Hepatocyte (in vitro differentiated cells): ENCODE measurements around the gene SIRPG. TPM values are rescaled to one million over a fixed set of nuclear protein-coding genes. Genes with fewer than 3 reads are reported as not detected.

Source experiments
- DNase-seq: peaks from one replicate; pipeline ENCODE4 v3.0.0-alpha.2; 2016; ENCODE audit warnings: low spot score
- H2AFZ ChIP-seq: fragments of 200-600 bp; sonication (generic); 2 replicates; pipeline ENCODE4 v1.6.0; 2016; ENCODE audit warnings: antibody characterized with exemption, mild to moderate bottlenecking
- H3K27ac ChIP-seq: fragments of 200-600 bp; sonication (generic); 2 replicates; pipeline ENCODE4 v1.5.1; 2016; ENCODE audit warnings: mild to moderate bottlenecking
- H3K27me3 ChIP-seq: fragments of 200-600 bp; sonication (generic); 2 replicates; pipeline ENCODE4 v1.6.1; 2016
- H3K36me3 ChIP-seq: fragments of 200-600 bp; sonication (generic); replicated peaks from 2 replicates; pipeline ENCODE4 v1.5.1; 2016; ENCODE audit warnings: low read depth; ENCODE audit not compliant: insufficient read depth
- H3K4me1 ChIP-seq: fragments of 200-600 bp; sonication (generic); 2 replicates; pipeline ENCODE4 v1.5.1; 2016; ENCODE audit warnings: mild to moderate bottlenecking, moderate library complexity; ENCODE audit not compliant: insufficient read depth
- H3K4me2 ChIP-seq: fragments of 200-600 bp; sonication (generic); 2 replicates; pipeline ENCODE4 v1.6.0; 2016
- H3K4me3 ChIP-seq: fragments of 200-600 bp; sonication (generic); 2 replicates; pipeline ENCODE4 v1.5.1; 2016; ENCODE audit warnings: mild to moderate bottlenecking
- H3K79me2 ChIP-seq: fragments of 200-600 bp; sonication (generic); 2 replicates; pipeline ENCODE4 v1.6.0; 2017; ENCODE audit warnings: mild to moderate bottlenecking
- H3K9me2 ChIP-seq: fragments of 200-600 bp; sonication (generic); replicated peaks from 2 replicates; pipeline ENCODE4 v1.6.0; 2017; ENCODE audit warnings: mild to moderate bottlenecking; ENCODE audit not compliant: insufficient read depth
- H3K9me3 ChIP-seq: fragments of 200-600 bp; sonication (generic); 2 replicates; pipeline ENCODE4 v1.5.1; 2016; ENCODE audit warnings: low read depth, mild to moderate bottlenecking
- H4K20me1 ChIP-seq: fragments of 200-600 bp; sonication (generic); 2 replicates; pipeline ENCODE4 v1.6.0; 2016; ENCODE audit warnings: mild to moderate bottlenecking; ENCODE audit not compliant: insufficient read depth, poor library complexity, severe bottlenecking
- CTCF ChIP-seq: fragments of 200-600 bp; sonication (generic); IDR thresholded peaks from 2 replicates; pipeline ENCODE4 v1.5.1; 2016; ENCODE audit warnings: antibody characterized with exemption, mild to moderate bottlenecking; ENCODE audit not compliant: poor library complexity
- EZH2 ChIP-seq: fragments of 200-600 bp; sonication (generic); IDR thresholded peaks from 2 replicates; pipeline ENCODE4 v1.6.1; 2016; ENCODE audit warnings: antibody characterized with exemption, mild to moderate bottlenecking, borderline replicate concordance
- EZH2phosphoT487 ChIP-seq: fragments of 200-600 bp; sonication (generic); IDR thresholded peaks from one replicate; pipeline ENCODE4 v1.6.1; 2018; ENCODE audit warnings: antibody characterized with exemption, mild to moderate bottlenecking, low read depth, moderate library complexity; ENCODE audit not compliant: unreplicated experiment, severe bottlenecking
- WGBS: methylation state at CpG from one replicate; pipeline ENCODE4 v1.1.6; 2016; ENCODE audit warnings: low lambda C conversion rate; ENCODE audit errors: missing lambda C conversion rate; 5-methylcytosine and 5-hydroxymethylcytosine counted together
- polyA plus RNA-seq: library from polyadenylated mRNA; unstranded; fragments of >200 nt; fragmentation: Nextera tagmentation; extraction: Ambion mirVana; gene quantifications from 2 replicates; pipeline ENCODE4 v1.2.1, GENCODE V29; 2016
- total RNA-seq: library from RNA; depleted of rRNA; stranded (reverse); fragments of >200 nt; gene quantifications from 2 replicates; pipeline ENCODE4 v1.2.3, GENCODE V29; 2014

SIRPG gene
- total and polyA plus RNA-seq, 2 experiments from 2014 or later, result not detected

GRCh38 chr20:1595333-1595732 lies 62.2 kb downstream of the SIRPG start:
- no peaks in the 10 kb centered on the region for H3K79me2 ChIP-seq
- no peak for TF ChIP-seq CTCF
- TF ChIP-seq EZH2, result no peak
- no peak for TF ChIP-seq EZH2phosphoT487
- no peak for DNase-seq
- H3K36me3 ChIP-seq, result no peaks in the 10 kb centered on the region
- H3K9me2 ChIP-seq, result no peaks in the 10 kb centered on the region
- no peaks in the 10 kb centered on the region for H3K9me3 ChIP-seq
- no peak overlapping the region for H2AFZ ChIP-seq
- H4K20me1 ChIP-seq, result no peaks in the 10 kb centered on the region
- H3K4me1 ChIP-seq, result no peaks in the 10 kb centered on the region
- no peak overlapping the region for H3K4me3 ChIP-seq
- H3K27ac ChIP-seq, result no peak overlapping the region
- H3K4me2 ChIP-seq, result no peak overlapping the region
- no CpG with 5 or more reads among the region's 1 CpG for WGBS
- no peaks in the 10 kb centered on the region for H3K27me3 ChIP-seq

GRCh38 chr20:1588533-1589460 lies 68.8 kb downstream of the SIRPG start:
- WGBS, result no CpG with 5 or more reads among the region's 9 CpGs

GRCh38 chr20:1587781-1588532 lies 69.6 kb downstream of the SIRPG start:
- no peaks in the 10 kb centered on the region for H4K20me1 ChIP-seq
- no peaks in the 10 kb centered on the region for H3K79me2 ChIP-seq
- DNase-seq, result no peak
- no peaks in the 10 kb centered on the region for H3K9me3 ChIP-seq
- TF ChIP-seq EZH2phosphoT487, result no peak
- TF ChIP-seq CTCF, result no peak
- no peak for TF ChIP-seq EZH2
- no peaks in the 10 kb centered on the region for H3K9me2 ChIP-seq
- H3K4me1 ChIP-seq, result no peaks in the 10 kb centered on the region
- H3K4me3 ChIP-seq, result no peak overlapping the region
- H2AFZ ChIP-seq, result no peak overlapping the region
- no peaks in the 10 kb centered on the region for H3K27me3 ChIP-seq
- no CpG with 5 or more reads among the region's 3 CpGs for WGBS
- H3K27ac ChIP-seq, result no peak overlapping the region
- H3K36me3 ChIP-seq, result no peaks in the 10 kb centered on the region
- no peak overlapping the region for H3K4me2 ChIP-seq

More at GRCh38 chr20:1588533-1589460, 68.8 kb downstream of the SIRPG start:
- Histone ChIP-seq H3K4me1 (no peaks in the 10 kb centered on the region), H3K27me3 (no peaks in the 10 kb centered on the region), H3K9me3 (no peaks in the 10 kb centered on the region), H3K4me3 (no peak overlapping the region), H2AFZ (no peak overlapping the region), H3K4me2 (no peak overlapping the region), H3K79me2 (no peaks in the 10 kb centered on the region), H3K9me2 (no peaks in the 10 kb centered on the region), H3K36me3 (no peaks in the 10 kb centered on the region), H4K20me1 (no peaks in the 10 kb centered on the region), H3K27ac (no peak overlapping the region)
- TF ChIP-seq EZH2phosphoT487, result no peak
- no peak for TF ChIP-seq CTCF
- TF ChIP-seq EZH2, result no peak
- DNase-seq, result no peak
